Measurements from ENCODE around the gene SV2C. TPM values are rescaled to one million over a fixed set of nuclear protein-coding genes. Genes with fewer than 3 reads are reported as not detected.

Gene SV2C
- total RNA-seq, 2 donors from 2014 or later = not detected

- Mint-ChIP-seq H3K4me3 (no peak overlapping the region), H3K27ac (no peak overlapping the region), H3K9me3 (no peaks in the 10 kb centered on the region), H3K27me3 (ENCODE audit: insufficient read depth) (no peaks in the 10 kb centered on the region), H3K36me3 (ENCODE audit: low read depth) (no peaks in the 10 kb centered on the region), H3K4me1 (peaks cover 27% of the 10 kb centered on the region)
- Histone ChIP-seq H3K9ac (ENCODE audit: extremely low read depth, low read length, poor library complexity, severe bottlenecking) (no peak overlapping the region), H3K36me3 (ENCODE audit: control insufficient read depth, insufficient read depth, low read length) (no peaks in the 10 kb centered on the region), H3K4me1 (ENCODE audit: control insufficient read depth, insufficient read depth, low read length) (no peaks in the 10 kb centered on the region), H3K4me3 (ENCODE audit: low read length) (no peak overlapping the region), H3K27ac (ENCODE audit: low read depth, low read length) (no peak overlapping the region), H3K9me3 (ENCODE audit: control insufficient read depth, low read length) (no peaks in the 10 kb centered on the region), H3K27me3 (ENCODE audit: control insufficient read depth, insufficient read depth, low read length, poor library complexity, severe bottlenecking) (no peaks in the 10 kb centered on the region)
- no peak for TF ChIP-seq CTCF (conservative IDR thresholded peaks at IDR 0.05)
- no peak for DNase-seq
- WGBS, 2 experiments (ENCODE audit: insufficient coverage in 1 of 2, insufficient read length in 1 of 2) = 86 to 95% methylated on average over 8 of the region's 8 CpGs
These were observed 268.4 kb downstream of the SV2C start for GRCh38 chr5:76351577-76351976.

GRCh38 chr5:76356887-76357286, 273.7 kb downstream of the SV2C start:
- Histone ChIP-seq H3K4me1 (ENCODE audit: control insufficient read depth, insufficient read depth, low read length) (no peaks in the 10 kb centered on the region), H3K27ac (ENCODE audit: low read depth, low read length) (no peak overlapping the region), H3K36me3 (ENCODE audit: control insufficient read depth, insufficient read depth, low read length) (no peaks in the 10 kb centered on the region), H3K9ac (ENCODE audit: extremely low read depth, low read length, poor library complexity, severe bottlenecking) (no peak overlapping the region), H3K27me3 (ENCODE audit: control insufficient read depth, insufficient read depth, low read length, poor library complexity, severe bottlenecking) (no peaks in the 10 kb centered on the region), H3K9me3 (ENCODE audit: control insufficient read depth, low read length) (no peaks in the 10 kb centered on the region), H3K4me3 (ENCODE audit: low read length) (no peak overlapping the region)
- 83 to 95% methylated on average over 4 to 5 of the region's 5 CpGs for WGBS, 2 experiments (ENCODE audit: insufficient coverage in 1 of 2, insufficient read length in 1 of 2)
- H3K9me3 Mint-ChIP-seq = no peaks in the 10 kb centered on the region
- H3K4me3 Mint-ChIP-seq = peak overlapping the region; percentile 72
- no peaks in the 10 kb centered on the region for H3K36me3 Mint-ChIP-seq (ENCODE audit: low read depth)
- H3K27ac Mint-ChIP-seq = peak overlapping the region; percentile 85
- peak; percentile 67 for DNase-seq
- TF ChIP-seq CTCF (conservative IDR thresholded peaks at IDR 0.05) = no peak
- no peaks in the 10 kb centered on the region for H3K27me3 Mint-ChIP-seq (ENCODE audit: insufficient read depth)
- H3K4me1 Mint-ChIP-seq = peaks cover 52% of the 10 kb centered on the region

- Histone ChIP-seq H3K4me1 (ENCODE audit: control insufficient read depth, insufficient read depth, low read length) (no peaks in the 10 kb centered on the region), H3K9me3 (ENCODE audit: control insufficient read depth, low read length) (peaks cover 1% of the 10 kb centered on the region), H3K27ac (ENCODE audit: low read depth, low read length) (peak overlapping the region; percentile 53), H3K36me3 (ENCODE audit: control insufficient read depth, insufficient read depth, low read length) (no peaks in the 10 kb centered on the region), H3K27me3 (ENCODE audit: control insufficient read depth, insufficient read depth, low read length, poor library complexity, severe bottlenecking) (no peaks in the 10 kb centered on the region), H3K4me3 (ENCODE audit: low read length) (no peak overlapping the region), H3K9ac (ENCODE audit: extremely low read depth, low read length, poor library complexity, severe bottlenecking) (no peak overlapping the region)
- Mint-ChIP-seq H3K27ac (no peak overlapping the region), H3K4me1 (peaks cover 48% of the 10 kb centered on the region), H3K9me3 (peaks cover 3% of the 10 kb centered on the region), H3K36me3 (ENCODE audit: low read depth) (peaks cover 8% of the 10 kb centered on the region), H3K27me3 (ENCODE audit: insufficient read depth) (no peaks in the 10 kb centered on the region), H3K4me3 (peak overlapping the region; percentile 5)
- no peak for DNase-seq
- no peak for TF ChIP-seq CTCF (conservative IDR thresholded peaks at IDR 0.05)
- 84 to 86% methylated on average over 10 to 17 of the region's 17 CpGs for WGBS, 2 experiments (ENCODE audit: insufficient coverage in 1 of 2, insufficient read length in 1 of 2)
These were observed 280.4 kb downstream of the SV2C start for GRCh38 chr5:76363352-76364225.

Measured in endodermal cell (in vitro differentiated cells).